Suppressor macrophage (primary cell): ENCODE data around the gene C6orf132.
"Not testable (repeated sequence)": the region's sequence is repeated elsewhere in the genome, so short reads cannot be mapped to it uniquely, and the experiment has no call there.

Experiments used
- DNase-seq, 4 experiments: peaks; one replicate each; pipeline ENCODE4 v3.0.0-alpha.2; 2020 to 2022

The C6orf132 gene

DNA sequence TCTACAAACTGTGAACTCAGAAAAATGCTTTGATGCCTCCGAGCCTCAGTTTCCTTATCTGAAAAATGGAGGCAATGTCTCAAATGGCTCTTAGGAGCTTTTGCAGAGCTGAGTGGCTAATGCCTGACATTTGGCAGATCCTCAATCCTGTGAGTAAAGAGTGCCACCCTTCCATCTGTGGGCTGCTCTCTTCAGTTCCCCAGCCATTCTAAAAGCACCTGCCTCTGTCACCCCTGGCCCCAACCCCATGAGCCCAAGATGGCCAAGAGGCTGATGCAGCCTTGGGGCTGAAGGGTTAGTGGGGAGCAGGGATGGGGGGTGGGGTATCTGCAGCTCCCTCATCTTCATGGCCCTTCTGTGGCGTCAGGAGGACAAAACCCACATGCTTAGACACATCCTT is 16.2 kb upstream of the C6orf132 start:
- DNase-seq = no peak

DNA sequence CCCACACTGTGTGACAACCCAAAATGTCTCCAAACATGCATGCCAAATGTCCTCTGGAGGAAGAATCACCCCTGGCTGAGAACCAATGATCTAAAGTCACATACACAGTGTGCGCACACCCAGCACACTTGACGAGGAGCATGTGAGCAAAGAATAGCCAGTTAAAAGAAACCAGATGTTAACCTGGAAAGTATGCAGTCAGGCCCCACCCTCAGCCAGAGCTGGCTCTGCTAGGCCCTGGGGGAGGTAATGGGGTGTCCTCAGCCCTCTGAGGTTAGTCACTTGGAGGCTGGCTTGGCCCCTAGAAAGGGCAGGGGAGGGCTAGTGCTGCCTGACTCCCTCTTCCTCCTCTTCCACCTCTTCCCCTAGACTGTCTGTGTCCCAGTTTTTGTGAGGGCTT is 15.6 kb upstream of the C6orf132 start:
- no peak for DNase-seq

DNA sequence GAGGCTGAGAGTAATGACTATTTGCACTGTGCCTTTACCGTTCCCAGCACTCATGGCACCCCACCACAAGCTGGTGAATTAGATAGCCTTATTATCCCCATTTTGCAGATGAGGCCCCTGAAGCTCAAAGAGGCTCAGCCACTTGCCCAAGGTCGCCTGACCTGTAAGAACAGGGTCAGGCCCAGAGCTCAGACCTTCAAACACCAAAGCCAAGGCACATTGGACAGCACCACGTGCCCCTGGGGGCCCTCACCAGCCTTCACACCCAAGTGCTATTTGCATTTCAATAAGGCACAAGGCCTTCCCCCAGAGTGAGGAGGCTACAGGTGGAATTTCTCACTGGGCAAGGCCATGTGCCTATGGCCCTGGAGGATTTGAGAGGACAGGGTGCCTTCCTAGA is 14.2 kb upstream of the C6orf132 start:
- DNase-seq = no peak

DNA sequence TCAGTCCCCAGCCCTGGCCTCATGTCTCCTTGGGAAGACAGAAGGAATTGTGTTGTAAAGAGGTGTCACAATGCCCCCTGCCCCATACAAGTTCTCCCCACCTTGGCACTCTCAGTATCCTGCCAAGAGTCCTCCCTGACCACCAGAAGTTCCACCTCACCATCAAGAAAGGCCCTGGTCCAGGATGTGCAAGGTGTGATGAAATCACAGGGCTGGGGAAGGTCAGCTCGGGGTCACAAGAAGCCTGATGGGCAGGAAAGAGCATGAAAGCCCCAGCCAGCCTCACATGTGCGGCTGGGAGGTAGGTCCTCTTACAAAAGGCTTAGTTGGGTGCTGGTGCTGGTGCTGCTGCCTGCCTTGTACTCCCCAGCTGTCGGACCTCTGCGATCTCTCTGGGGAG is 12.9 kb upstream of the C6orf132 start:
- no peak for DNase-seq

DNA sequence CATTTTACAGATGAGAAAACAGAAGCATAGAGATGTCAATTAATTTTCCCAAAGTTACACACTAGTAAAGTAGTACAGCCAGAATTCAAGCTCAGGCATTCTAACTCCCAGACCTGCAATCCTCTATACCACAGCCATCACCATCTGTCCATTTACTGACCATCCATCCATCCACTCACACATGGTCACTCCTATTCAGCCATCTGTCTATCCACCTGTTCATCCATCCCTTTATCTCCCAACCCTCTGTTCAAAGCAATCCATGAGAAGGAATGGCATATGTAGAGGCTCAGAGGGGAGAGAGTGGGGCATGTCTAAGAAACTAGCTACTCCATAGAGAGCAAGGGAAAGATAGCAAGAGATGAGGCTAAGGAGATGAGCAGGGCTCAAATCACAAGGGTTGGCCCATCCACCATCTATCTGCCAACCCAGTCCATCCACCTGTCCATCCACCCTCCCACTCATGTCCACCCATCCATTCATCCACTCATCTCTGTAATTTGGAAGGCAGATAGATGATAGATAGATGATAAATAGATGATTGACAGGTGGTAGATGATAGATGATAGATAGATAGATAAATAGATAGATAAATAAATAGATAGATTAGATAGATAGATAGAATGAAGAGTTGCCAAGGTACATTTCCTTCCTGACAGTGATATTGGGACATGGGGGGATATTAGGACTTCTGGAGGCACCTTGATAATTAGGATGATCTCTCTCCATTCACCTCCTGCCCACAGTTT is 12.2 kb upstream of the C6orf132 start:
- no peak for DNase-seq

- no peak for DNase-seq
Observed at GRCh38 chr6:42153921-42154320, 11.5 kb upstream of the C6orf132 start.

GRCh38 chr6:42152528-42153213 is 10.3 kb upstream of the C6orf132 start:
- DNase-seq = not testable (repeated sequence)

DNA sequence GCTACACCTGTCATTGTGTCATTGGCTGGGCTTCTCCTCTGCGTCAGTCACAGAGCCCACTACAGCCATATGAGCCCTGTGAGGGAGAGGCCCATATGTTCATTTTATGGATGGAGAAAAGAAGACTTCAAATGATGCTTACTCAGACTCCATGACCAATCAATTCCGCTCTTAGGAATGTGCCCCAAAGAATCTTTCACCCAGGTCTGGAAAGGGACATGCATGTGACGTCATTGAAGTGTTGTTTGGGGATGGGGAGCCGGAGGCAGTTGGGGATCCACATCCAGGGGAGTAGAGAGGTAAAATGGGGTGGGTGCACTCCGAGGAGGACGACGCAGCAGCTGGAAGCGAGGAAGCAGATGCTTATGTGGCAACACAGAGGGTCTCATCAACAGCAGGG is 9.6 kb upstream of the C6orf132 start:
- no peak for DNase-seq

DNA sequence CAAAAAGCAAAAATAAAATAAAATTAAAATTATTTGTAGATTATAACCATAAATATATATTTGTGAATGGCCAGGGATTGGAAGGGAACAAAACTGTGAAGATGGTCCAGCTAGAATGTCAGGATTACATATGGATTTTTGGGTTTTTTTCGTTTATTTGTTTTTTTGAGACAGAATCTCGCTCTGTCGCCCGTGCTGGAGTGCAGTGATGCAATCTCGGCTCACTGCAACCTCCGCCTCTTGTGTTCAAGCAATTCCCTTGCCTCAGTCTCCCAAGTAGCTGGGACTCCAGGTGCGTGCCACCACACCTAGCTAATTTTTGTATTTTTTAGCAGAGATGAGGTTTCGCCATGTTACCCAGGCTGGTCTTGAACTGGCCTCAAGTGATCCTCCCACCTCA is 7.8 kb upstream of the C6orf132 start:
- no peak for DNase-seq

- DNase-seq = no peak
Observed at GRCh38 chr6:42148058-42148457, 5.6 kb upstream of the C6orf132 start.

DNA sequence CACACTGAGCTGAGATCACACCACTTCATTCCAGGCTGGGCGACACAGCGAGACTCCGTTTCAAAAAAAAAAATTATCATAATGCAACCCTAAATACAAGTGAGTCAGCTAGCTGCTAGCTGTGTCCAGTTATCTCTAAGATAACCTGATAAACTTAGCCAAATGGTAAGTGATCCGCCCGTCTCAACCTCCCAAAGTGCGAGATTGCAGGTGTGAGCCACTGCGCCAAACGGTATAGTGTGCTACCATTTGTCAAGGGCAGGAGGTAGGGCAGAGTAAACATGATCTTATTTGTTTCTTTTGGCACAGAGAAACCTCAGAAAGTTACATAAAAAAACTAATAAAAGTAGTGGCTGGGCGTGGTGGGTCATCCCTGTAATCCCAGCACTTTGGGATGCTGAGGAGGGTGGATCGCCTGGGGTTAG is 4.7 kb upstream of the C6orf132 start:
- DNase-seq = no peak

DNA sequence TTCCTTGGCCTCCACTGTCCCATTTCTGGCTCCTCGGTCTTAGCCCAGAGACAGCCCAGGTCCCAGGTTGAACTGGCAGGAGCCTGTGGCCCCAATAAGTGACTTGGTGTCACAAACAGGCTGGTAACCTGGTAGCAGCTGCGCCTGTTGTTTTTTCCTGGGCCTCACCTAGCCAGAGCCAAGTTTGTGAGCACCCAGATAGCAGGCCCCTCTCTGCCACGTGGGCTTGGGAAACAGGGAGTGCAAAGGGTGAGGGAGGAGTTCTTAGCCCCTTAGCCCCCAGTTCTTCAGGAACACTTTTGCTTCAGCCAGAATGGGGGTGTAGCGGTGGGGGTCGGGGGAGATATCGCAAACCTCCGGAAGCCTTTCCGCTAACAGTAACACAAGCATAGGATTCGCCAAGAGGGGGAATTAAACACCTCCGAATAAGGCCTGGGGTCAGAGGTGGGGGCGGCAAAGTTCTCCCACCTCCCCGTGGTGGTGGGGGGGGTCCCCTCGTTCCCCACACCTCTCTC is 760 bp downstream of the C6orf132 start:
- no peak for DNase-seq

DNA sequence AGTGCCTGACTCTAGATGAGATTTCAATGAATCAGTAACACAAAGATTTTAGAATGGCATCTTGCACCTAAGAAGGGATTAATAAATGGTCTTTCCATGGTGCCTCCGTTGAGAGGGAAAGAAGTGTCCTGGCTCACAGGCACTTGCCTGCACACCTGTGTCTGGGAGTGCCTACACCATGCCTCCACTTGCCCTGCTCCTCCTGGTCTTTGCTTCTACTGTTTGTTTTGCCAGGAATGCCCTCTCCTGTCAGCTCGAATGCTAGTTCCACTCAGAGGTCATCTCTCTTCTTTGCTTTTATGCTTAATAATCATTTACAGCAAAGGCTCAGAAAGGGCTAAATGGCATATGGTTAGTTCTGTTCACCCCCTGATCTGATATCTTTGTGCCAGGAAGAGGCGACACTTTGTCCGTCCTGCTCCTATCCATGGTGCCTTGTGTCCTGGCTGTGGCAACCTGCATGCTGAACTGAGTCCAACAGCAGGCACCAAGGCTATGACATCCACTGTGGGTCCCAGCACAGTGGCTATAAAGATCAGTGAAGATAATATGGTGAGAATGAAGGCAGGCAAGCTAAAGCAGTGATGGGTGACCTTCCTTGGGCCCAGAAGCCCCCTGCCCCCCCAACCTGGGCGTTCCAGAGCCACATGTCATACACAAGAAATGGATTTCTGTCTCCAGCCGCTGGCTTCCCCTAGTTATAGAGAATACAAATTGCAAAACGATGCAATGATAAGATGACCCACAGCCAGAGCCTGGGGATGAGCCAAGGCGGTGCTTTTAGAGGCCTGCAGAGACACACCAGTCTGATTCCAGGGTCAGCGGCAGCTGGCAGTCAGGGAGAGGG is 1.4 kb downstream of the C6orf132 start:
- DNase-seq = no peak

- peak; percentile 80 to 89 (median 88) for DNase-seq
Observed at GRCh38 chr6:42140032-42140431, 2.4 kb downstream of the C6orf132 start.

DNA sequence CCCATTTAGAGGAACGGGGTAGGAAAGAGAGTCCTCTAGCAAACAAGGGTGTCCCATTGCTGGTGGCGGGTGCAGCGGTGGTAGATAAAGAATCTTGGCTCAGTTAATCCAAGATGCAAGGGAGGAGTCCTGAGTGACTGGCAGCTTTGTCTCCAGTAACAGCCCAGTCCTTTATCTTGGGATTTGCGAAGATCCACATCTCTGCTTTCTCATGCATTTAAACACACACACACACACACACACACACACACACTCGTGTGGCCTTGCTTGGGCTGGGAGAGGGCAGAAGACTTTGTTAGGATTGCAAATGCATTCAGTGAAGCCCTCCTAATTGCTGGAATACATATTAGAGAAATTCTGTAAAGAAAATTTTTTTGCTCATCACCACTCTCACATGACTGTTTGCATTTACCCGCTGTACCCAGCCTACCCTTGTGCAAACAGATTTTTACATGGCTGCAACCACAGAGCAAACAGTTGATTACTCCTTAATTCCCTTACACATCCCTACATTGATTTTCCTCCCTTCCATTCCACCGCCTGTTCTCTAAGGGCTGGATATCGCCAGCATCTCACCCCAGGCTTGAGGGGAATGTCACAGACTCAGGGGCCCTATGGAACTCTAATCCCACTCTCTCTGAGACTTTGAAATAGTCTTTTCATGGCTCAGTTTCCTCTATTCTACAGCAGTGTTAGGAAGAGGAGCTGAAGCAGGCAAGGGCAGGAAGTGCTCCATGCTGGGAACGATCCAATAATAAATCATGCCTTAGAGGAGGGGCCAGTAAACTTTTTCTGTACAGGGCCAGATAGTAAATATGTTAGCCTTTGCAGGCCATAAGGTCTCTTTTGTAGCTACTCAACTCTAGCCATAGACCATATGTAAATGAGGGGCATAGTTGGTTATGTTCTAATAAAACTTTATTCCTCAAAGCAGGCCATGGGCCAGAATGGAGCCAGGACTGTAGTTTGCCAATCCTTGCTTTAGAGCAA is 3.5 kb downstream of the C6orf132 start:
- no peak for DNase-seq

GRCh38 chr6:42138190-42138589 is 4.2 kb downstream of the C6orf132 start:
- DNase-seq = no peak

GRCh38 chr6:42137194-42137753 is 5.1 kb downstream of the C6orf132 start:
- DNase-seq = no peak

- peak; percentile 35 to 63 (median 46) for DNase-seq
Observed at GRCh38 chr6:42136508-42137193, 5.8 kb downstream of the C6orf132 start.

DNA sequence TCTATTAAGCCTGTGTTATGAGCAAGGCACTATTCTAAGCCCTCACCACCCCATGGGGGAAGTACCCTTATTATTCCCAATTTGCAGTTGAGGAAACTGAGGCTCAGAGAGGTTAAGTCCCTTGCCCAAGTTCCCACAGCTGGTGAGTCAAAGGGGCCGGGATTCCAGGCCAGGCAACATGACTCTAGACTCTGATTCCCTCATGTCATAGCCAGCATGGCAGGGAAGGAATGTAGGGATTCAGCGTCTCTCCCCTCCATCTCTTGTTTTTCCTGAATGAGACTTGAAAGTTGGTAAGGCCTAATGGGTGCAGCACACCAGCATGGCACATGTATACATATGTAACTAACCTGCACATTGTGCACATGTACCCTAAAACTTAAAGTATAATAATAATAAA is 6.7 kb downstream of the C6orf132 start:
- no peak for DNase-seq

- no peak for DNase-seq
Observed at GRCh38 chr6:42135161-42135560, 7.3 kb downstream of the C6orf132 start.

DNA sequence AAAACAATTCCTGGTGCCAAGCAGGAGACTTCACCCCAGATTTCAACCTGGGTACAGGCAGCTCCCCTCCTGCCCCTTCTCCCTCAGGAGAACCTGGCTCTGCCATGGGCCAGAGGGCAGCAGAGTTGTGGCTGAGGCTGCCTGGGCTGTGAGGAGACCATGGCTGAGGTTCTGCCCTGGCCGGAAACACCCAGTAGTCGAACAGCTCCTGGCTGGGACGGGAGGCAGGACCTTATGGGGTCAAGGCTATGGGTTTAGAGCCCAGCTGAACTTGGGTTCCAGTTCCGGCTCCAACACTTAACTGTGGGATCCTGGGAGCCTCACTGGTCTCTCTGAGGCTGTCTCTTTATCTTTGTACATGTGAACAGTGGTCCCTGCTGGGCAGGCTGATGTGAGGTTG is 8.5 kb downstream of the C6orf132 start:
- DNase-seq = no peak
